HG03066 (cell line): ENCODE results near the gene ALS2CL.
"Not testable (repeated sequence)": the region's sequence is repeated elsewhere in the genome, so short reads cannot be mapped to it uniquely, and the experiment has no call there.

Source experiments
- ATAC-seq: cut with Tn5 transposase; IDR thresholded peaks from one replicate; pipeline ENCODE4 v1.9.1; 2021; ENCODE audit warnings: low read depth; ENCODE audit not compliant: unreplicated experiment

The ALS2CL gene

GRCh38 chr3:46705022-46705530, 11.6 kb upstream of the ALS2CL start:
- ATAC-seq: no peak

GRCh38 chr3:46704346-46704745, 10.9 kb upstream of the ALS2CL start:
- not testable (repeated sequence) for ATAC-seq

GRCh38 chr3:46703013-46703520, 9.6 kb upstream of the ALS2CL start:
- ATAC-seq: no peak

- no peak for ATAC-seq
Measured at GRCh38 chr3:46702246-46703012, 8.9 kb upstream of the ALS2CL start.

GRCh38 chr3:46701181-46701939, 7.9 kb upstream of the ALS2CL start, which contains the start of gene TMIE:
TMIE (plus strand) TSS chr3:46701392; CDS start chr3:46701488, 96 bp downstream.
- no peak for ATAC-seq

GRCh38 chr3:46700772-46701171, 7.3 kb upstream of the ALS2CL start:
- ATAC-seq: no peak

GRCh38 chr3:46699676-46700523, 6.4 kb upstream of the ALS2CL start:
- ATAC-seq: no peak

- no peak for ATAC-seq
Measured at GRCh38 chr3:46695962-46696894, 2.7 kb upstream of the ALS2CL start.

- no peak for ATAC-seq
Measured at GRCh38 chr3:46695177-46695961, 1.9 kb upstream of the ALS2CL start.

GRCh38 chr3:46694520-46694919, 1.0 kb upstream of the ALS2CL start:
- ATAC-seq: no peak

GRCh38 chr3:46693892-46694226, 380 bp upstream of the ALS2CL start:
- ATAC-seq: no peak

GRCh38 chr3:46692566-46692990, 901 bp downstream of the ALS2CL start:
- no peak for ATAC-seq

- no peak for ATAC-seq
Measured at GRCh38 chr3:46690798-46691197, 2.7 kb downstream of the ALS2CL start.

- ATAC-seq: no peak
Measured at GRCh38 chr3:46685446-46685845, 8.0 kb downstream of the ALS2CL start.

- no peak for ATAC-seq
Measured at GRCh38 chr3:46684891-46685290, 8.6 kb downstream of the ALS2CL start.

GRCh38 chr3:46682974-46683373, 10.5 kb downstream of the ALS2CL start:
- ATAC-seq: no peak

- no peak for ATAC-seq
Measured at GRCh38 chr3:46681856-46682540, 11.5 kb downstream of the ALS2CL start.

GRCh38 chr3:46681387-46681786, 12.1 kb downstream of the ALS2CL start:
- ATAC-seq: no peak
